Prostate gland (tissue), 2 donors: ENCODE results near the gene PHKB. TPM values are rescaled to one million over a fixed set of nuclear protein-coding genes. Genes with fewer than 3 reads are reported as not detected.

ENCODE experiments used
- DNase-seq: peaks from one replicate; pipeline ENCODE4 v3.0.0-alpha.2; 2019; ENCODE audit warnings: low spot score
- H3K27ac ChIP-seq, 2 donors: fragments of 200-600 bp; sonication (generic); 2 replicates each; pipeline ENCODE4 v1.5.1; 2017 to 2019
- H3K27me3 ChIP-seq: fragments of 200-600 bp; sonication (generic); replicated peaks from 2 replicates; pipeline ENCODE4 v1.5.1; 2019; ENCODE audit not compliant: insufficient read depth
- H3K36me3 ChIP-seq, 2 donors: fragments of 200-600 bp; sonication (generic); 1 replicate in 1 of 2; 2 replicates in 1 of 2; pipeline versions ENCODE4 v1.5.1 to v1.8.1; 2017 to 2019
- H3K4me1 ChIP-seq: fragments of 200-600 bp; sonication (generic); replicated peaks from 2 replicates; pipeline ENCODE4 v1.5.1; 2019
- H3K4me3 ChIP-seq, 2 donors: fragments of 200-600 bp; sonication (generic); 2 replicates each; pipeline ENCODE4 v1.5.1; 2017 to 2019
- H3K9me3 ChIP-seq: fragments of 200-600 bp; sonication (generic); 2 replicates; pipeline ENCODE4 v1.5.1; 2017
- CTCF ChIP-seq, 4 experiments: fragments of 200-600 bp in 2 of 4; fragments of 450-650 bp in 2 of 4; sonication (generic) in 2 of 4; IDR thresholded peaks; 1 replicate in 3 of 4; 2 replicates in 1 of 4; pipeline ENCODE4 v1.5.1; 2016 to 2019; ENCODE audit warnings: antibody characterized with exemption in 4 of 4, mild to moderate bottlenecking in 2 of 4, moderate library complexity in 2 of 4
- POLR2A ChIP-seq: fragments of 450-650 bp; IDR thresholded peaks from one replicate; pipeline ENCODE4 v1.6.1; 2016; ENCODE audit warnings: antibody characterized with exemption, mild to moderate bottlenecking
- POLR2AphosphoS5 ChIP-seq: sonication (generic); formaldehyde crosslinking; IDR thresholded peaks from one replicate; pipeline ENCODE4 v1.6.1; 2017; ENCODE audit warnings: antibody characterized with exemption
- WGBS: methylation state at CpG from one replicate; pipeline ENCODE4 v1.1.5; 2018; 5-methylcytosine and 5-hydroxymethylcytosine counted together
- intact Hi-C: fragments of 100-400 bp; cut with DNase I; formaldehyde crosslinking; loops from one replicate; pipeline ENCODE4 v1.14.2; 2022
- total RNA-seq, 2 donors: library from RNA; depleted of rRNA; stranded (reverse); fragments of >200 nt; gene quantifications; one replicate each; pipeline ENCODE4 v1.1.0, GENCODE V29; 2016

The PHKB gene
- total RNA-seq, 2 donors from 2014 or later, result 70.1 to 93.7 TPM

- intact Hi-C loops, result no loop called here
- Histone ChIP-seq H3K36me3 (no peaks in the 10 kb centered on the region), H3K4me1 (no peaks in the 10 kb centered on the region), H3K9me3 (no peaks in the 10 kb centered on the region), H3K27me3 (no peaks in the 10 kb centered on the region), H3K4me3 (no peak overlapping the region), H3K27ac (no peak overlapping the region)
- no peak for TF ChIP-seq POLR2AphosphoS5
- no peak for TF ChIP-seq CTCF (IDR thresholded peaks at IDR 0.05)
- TF ChIP-seq POLR2A, result no peak
- no peak for DNase-seq
Measured at GRCh38 chr16:47604306-47604705, 143.2 kb downstream of the PHKB start.

GRCh38 chr16:47611042-47611441 lies 149.9 kb downstream of the PHKB start:
- WGBS, result 89% methylated on average over 2 of the region's 2 CpGs

GRCh38 chr16:47611848-47612493 lies 150.8 kb downstream of the PHKB start:
- TF ChIP-seq POLR2AphosphoS5, result no peak
- no peak for TF ChIP-seq CTCF (IDR thresholded peaks at IDR 0.05)
- TF ChIP-seq POLR2A, result no peak
- no peak for DNase-seq
- Histone ChIP-seq H3K4me3 (no peak overlapping the region), H3K9me3 (no peaks in the 10 kb centered on the region), H3K27ac (no peak overlapping the region), H3K27me3 (no peaks in the 10 kb centered on the region), H3K36me3 (no peaks in the 10 kb centered on the region), H3K4me1 (no peaks in the 10 kb centered on the region)
- intact Hi-C loops, result no loop called here
- 98% methylated on average over 4 of the region's 4 CpGs for WGBS

More at GRCh38 chr16:47611042-47611441, 149.9 kb downstream of the PHKB start:
- Histone ChIP-seq H3K27me3 (no peaks in the 10 kb centered on the region), H3K36me3 (no peaks in the 10 kb centered on the region), H3K4me3 (no peak overlapping the region), H3K4me1 (no peaks in the 10 kb centered on the region), H3K27ac (no peak overlapping the region), H3K9me3 (no peaks in the 10 kb centered on the region)
- intact Hi-C loops, result no loop called here
- no peak for DNase-seq
- TF ChIP-seq CTCF (IDR thresholded peaks at IDR 0.05) (no peak), POLR2A (no peak), POLR2AphosphoS5 (no peak)

GRCh38 chr16:47612711-47613110 lies 151.6 kb downstream of the PHKB start:
- Histone ChIP-seq H3K4me1 (no peaks in the 10 kb centered on the region), H3K4me3 (no peak overlapping the region), H3K27me3 (no peaks in the 10 kb centered on the region), H3K27ac (no peak overlapping the region), H3K9me3 (no peaks in the 10 kb centered on the region), H3K36me3 (no peaks in the 10 kb centered on the region)
- intact Hi-C loops, result no loop called here
- 64% methylated on average over 2 of the region's 2 CpGs for WGBS
- TF ChIP-seq CTCF (IDR thresholded peaks at IDR 0.05) (no peak), POLR2A (no peak), POLR2AphosphoS5 (no peak)
- no peak for DNase-seq

GRCh38 chr16:47613251-47613650 lies 152.1 kb downstream of the PHKB start:
- 60% methylated on average over 1 of the region's 1 CpG for WGBS
- H3K27ac ChIP-seq, result no peak overlapping the region
- intact Hi-C loops, result no loop called here

More at GRCh38 chr16:47613251-47613650, 152.1 kb downstream of the PHKB start:
- no peak overlapping the region for H3K4me3 ChIP-seq
- no peak for DNase-seq
- H3K27me3 ChIP-seq, result no peaks in the 10 kb centered on the region
- no peaks in the 10 kb centered on the region for H3K4me1 ChIP-seq
- TF ChIP-seq CTCF (IDR thresholded peaks at IDR 0.05) (no peak), POLR2A (no peak)
- H3K36me3 ChIP-seq, result no peaks in the 10 kb centered on the region
- no peaks in the 10 kb centered on the region for H3K9me3 ChIP-seq
